ENCODE results near the gene APH1B.

GRCh38 chr15:63323798-63324563, 46.6 kb downstream of the APH1B start:
- TF ChIP-seq POLR2A (IDR thresholded peaks at IDR 0.05; ENCODE audit: low read depth, low read length) = no peak
- TF ChIP-seq, protein P1, sequence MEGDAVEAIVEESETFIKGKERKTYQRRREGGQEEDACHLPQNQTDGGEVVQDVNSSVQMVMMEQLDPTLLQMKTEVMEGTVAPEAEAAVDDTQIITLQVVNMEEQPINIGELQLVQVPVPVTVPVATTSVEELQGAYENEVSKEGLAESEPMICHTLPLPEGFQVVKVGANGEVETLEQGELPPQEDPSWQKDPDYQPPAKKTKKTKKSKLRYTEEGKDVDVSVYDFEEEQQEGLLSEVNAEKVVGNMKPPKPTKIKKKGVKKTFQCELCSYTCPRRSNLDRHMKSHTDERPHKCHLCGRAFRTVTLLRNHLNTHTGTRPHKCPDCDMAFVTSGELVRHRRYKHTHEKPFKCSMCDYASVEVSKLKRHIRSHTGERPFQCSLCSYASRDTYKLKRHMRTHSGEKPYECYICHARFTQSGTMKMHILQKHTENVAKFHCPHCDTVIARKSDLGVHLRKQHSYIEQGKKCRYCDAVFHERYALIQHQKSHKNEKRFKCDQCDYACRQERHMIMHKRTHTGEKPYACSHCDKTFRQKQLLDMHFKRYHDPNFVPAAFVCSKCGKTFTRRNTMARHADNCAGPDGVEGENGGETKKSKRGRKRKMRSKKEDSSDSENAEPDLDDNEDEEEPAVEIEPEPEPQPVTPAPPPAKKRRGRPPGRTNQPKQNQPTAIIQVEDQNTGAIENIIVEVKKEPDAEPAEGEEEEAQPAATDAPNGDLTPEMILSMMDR (IDR thresholded peaks at IDR 0.05; ENCODE audit: extremely low read depth in 1 of 2, insufficient read depth in 1 of 2, low read depth in 1 of 2, low read length in 2 of 2) = no peak
- TF ChIP-seq EZH2 (IDR thresholded peaks at IDR 0.05; ENCODE audit: borderline replicate concordance, low read depth, low read length, severe bottlenecking) = no peak
- TF ChIP-seq MYC (IDR thresholded peaks at IDR 0.05; ENCODE audit: low read depth, low read length) = no peak
- TF ChIP-seq POLR2AphosphoS5 (IDR thresholded peaks at IDR 0.05; ENCODE audit: insufficient read depth, low read depth, low read length) = no peak
- no peak for TF ChIP-seq FOS (IDR thresholded peaks at IDR 0.05; ENCODE audit: borderline replicate concordance, insufficient read depth, low read length)
- no peak for TF ChIP-seq JUN (IDR thresholded peaks at IDR 0.05; ENCODE audit: borderline replicate concordance, insufficient read depth, insufficient read length, low read depth)
- TF ChIP-seq, protein P2, sequence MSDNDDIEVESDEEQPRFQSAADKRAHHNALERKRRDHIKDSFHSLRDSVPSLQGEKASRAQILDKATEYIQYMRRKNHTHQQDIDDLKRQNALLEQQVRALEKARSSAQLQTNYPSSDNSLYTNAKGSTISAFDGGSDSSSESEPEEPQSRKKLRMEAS (IDR thresholded peaks at IDR 0.05; ENCODE audit: insufficient read depth, insufficient read length) = no peak
- no peak for TF ChIP-seq GATA2 (IDR thresholded peaks at IDR 0.05; ENCODE audit: insufficient read depth, insufficient read length, low read depth, low read length)
